HG03139 (cell line): ENCODE data around the gene HAX1.

Source experiments
- ATAC-seq: cut with Tn5 transposase; IDR thresholded peaks from one replicate; pipeline ENCODE4 v1.9.1; 2021; ENCODE audit not compliant: unreplicated experiment

The HAX1 gene

GRCh38 chr1:154324669-154325582 lies 52.5 kb downstream of the HAX1 start, which contains the start of gene ATP8B2:
TSS of gene ATP8B2 (plus strand) at chr1:154325525. CDS start at chr1:154328142, 2,617 bp downstream.
- peak; percentile 36 for ATAC-seq
